ENCODE data around the gene KIFC1. TPM values are rescaled to one million over a fixed set of nuclear protein-coding genes. Genes with fewer than 3 reads are reported as not detected.

Gene KIFC1
- total RNA-seq, 1 donor from 2014 or later = 27.5 TPM

DNA sequence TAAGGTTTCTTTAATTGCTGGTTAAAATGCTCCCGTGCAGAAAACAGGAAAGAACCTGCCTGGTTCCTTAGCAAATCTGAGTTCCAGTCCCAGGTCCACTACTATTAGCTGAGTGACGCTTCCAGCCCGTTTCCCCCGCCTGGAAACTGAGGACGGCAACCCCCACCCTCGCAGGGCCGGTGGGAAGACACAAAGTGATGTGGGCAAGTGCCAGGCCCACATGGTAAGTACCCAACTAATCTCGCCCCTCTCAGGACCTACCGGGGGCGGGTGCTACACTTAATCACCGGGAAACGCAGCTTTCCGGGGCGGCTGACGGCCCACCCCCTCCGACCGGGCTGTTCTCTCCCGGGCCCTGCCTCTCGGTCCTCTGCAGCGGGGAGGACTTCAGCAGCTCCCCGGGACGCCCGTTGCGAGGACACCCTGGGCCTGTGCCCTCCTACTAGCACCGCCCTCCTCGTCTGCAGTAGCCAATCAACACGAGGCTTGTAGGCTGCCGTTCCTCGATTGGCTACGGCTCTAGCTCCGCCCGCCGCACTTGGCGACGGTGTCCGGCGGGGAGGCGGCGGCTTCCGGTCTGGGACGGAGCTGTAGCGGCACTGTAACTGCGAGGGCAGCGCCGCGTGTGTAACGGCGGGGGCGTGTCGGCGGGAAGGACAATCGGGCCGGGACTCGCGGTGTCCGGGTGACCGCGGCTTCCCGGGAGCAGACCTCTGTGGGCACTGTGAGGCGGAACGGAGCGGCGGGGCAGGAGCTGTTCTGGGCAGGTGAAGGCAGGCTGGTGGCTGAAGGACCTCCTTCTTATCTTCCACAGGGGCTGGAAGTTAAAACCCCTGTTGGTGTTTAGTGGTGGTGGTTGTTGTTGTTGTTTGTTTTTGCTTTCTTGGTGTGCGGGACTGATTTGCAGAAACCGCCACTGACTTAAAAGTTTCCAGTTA lies 62.7 kb downstream of the KIFC1 start, which contains the start of gene ZBTB9:
Gene ZBTB9 (plus strand): TSS at position 568 of the 938 bp plus-strand sequence. CDS start 525 bp downstream, outside the sequence.
- TF ChIP-seq POLR2A (IDR thresholded peaks at IDR 0.05) = peak in 1 of 2 donors; percentile 65
- TF ChIP-seq POLR2AphosphoS5 (IDR thresholded peaks at IDR 0.05; ENCODE audit: insufficient read depth in 1 of 2, low read depth in 1 of 2) = peak; percentile 96 to 98
- TF ChIP-seq CTCF (IDR thresholded peaks at IDR 0.05) = peak in 1 of 3 experiments; percentile 5
- Histone ChIP-seq H3K27ac (peak within 1 kb of the TSS; percentile 66), H3K4me3 (peak within 1 kb of the TSS; percentile 78), H3K36me3 (peaks cover 0 to 15% of the 10 kb centered on the region in 2 donors), H3K27me3 (no peaks in the 10 kb centered on the region), H3K9me3 (no peaks in the 10 kb centered on the region), H3K4me1 (peaks cover 31% of the 10 kb centered on the region)
- intact Hi-C loops (cut with DNase I) = loop anchor here (2.0 kb wide), 1 partner anchor 63 kb away; the partner anchor contains the start of gene KIFC1
- peak in 1 of 2 donors; percentile 98 for DNase-seq (ENCODE audit: extremely low spot score in 2 of 2)

GRCh38 chr6:33455051-33455450 lies 63.4 kb downstream of the KIFC1 start:
- Histone ChIP-seq H3K36me3 (peaks cover 0 to 15% of the 10 kb centered on the region in 2 donors), H3K4me3 (peak overlapping the region; percentile 78), H3K27me3 (no peaks in the 10 kb centered on the region), H3K27ac (peak overlapping the region; percentile 45), H3K4me1 (peaks cover 31% of the 10 kb centered on the region), H3K9me3 (no peaks in the 10 kb centered on the region)
- no peak for DNase-seq (ENCODE audit: extremely low spot score in 2 of 2)
- intact Hi-C loops (cut with DNase I) = loop anchor here (2.0 kb wide), 1 partner anchor 64 kb away; the partner anchor contains the start of gene KIFC1
- no peak for TF ChIP-seq CTCF (IDR thresholded peaks at IDR 0.05)
- TF ChIP-seq POLR2AphosphoS5 (IDR thresholded peaks at IDR 0.05; ENCODE audit: insufficient read depth in 1 of 2, low read depth in 1 of 2) = no peak
- TF ChIP-seq POLR2A (IDR thresholded peaks at IDR 0.05) = no peak

GRCh38 chr6:33456156-33456555 lies 64.5 kb downstream of the KIFC1 start:
- Histone ChIP-seq H3K27me3 (no peaks in the 10 kb centered on the region), H3K27ac (no peak overlapping the region), H3K4me3 (no peak overlapping the region), H3K4me1 (peaks cover 31% of the 10 kb centered on the region), H3K9me3 (no peaks in the 10 kb centered on the region), H3K36me3 (peaks cover 0 to 15% of the 10 kb centered on the region in 2 donors)
- DNase-seq (ENCODE audit: extremely low spot score in 2 of 2) = no peak
- intact Hi-C loops (cut with DNase I) = no loop called here
- TF ChIP-seq CTCF (IDR thresholded peaks at IDR 0.05) = no peak
- no peak for TF ChIP-seq POLR2A (IDR thresholded peaks at IDR 0.05)
- TF ChIP-seq POLR2AphosphoS5 (IDR thresholded peaks at IDR 0.05; ENCODE audit: insufficient read depth in 1 of 2, low read depth in 1 of 2) = no peak

GRCh38 chr6:33458676-33459075 lies 67.1 kb downstream of the KIFC1 start:
- Histone ChIP-seq H3K27ac (no peak overlapping the region), H3K36me3 (peaks cover 0 to 11% of the 10 kb centered on the region in 2 donors), H3K4me1 (peaks cover 20% of the 10 kb centered on the region), H3K4me3 (no peak overlapping the region), H3K27me3 (no peaks in the 10 kb centered on the region), H3K9me3 (no peaks in the 10 kb centered on the region)
- DNase-seq (ENCODE audit: extremely low spot score in 2 of 2) = no peak
- intact Hi-C loops (cut with DNase I) = no loop called here
- TF ChIP-seq POLR2A (IDR thresholded peaks at IDR 0.05) = no peak
- no peak for TF ChIP-seq POLR2AphosphoS5 (IDR thresholded peaks at IDR 0.05; ENCODE audit: insufficient read depth in 1 of 2, low read depth in 1 of 2)
- TF ChIP-seq CTCF (IDR thresholded peaks at IDR 0.05) = no peak
